Suprapubic skin (tissue), 4 donors: ENCODE results near the gene NCKAP5. TPM values are rescaled to one million over a fixed set of nuclear protein-coding genes. Genes with fewer than 3 reads are reported as not detected.
"Not testable (repeated sequence)": the region's sequence is repeated elsewhere in the genome, so short reads cannot be mapped to it uniquely, and the experiment has no call there.

Source experiments
- DNase-seq, 2 donors: peaks; one replicate each; pipeline ENCODE4 v3.0.0-alpha.2; 2019; ENCODE audit warnings: low spot score in 2 of 2
- H3K27ac ChIP-seq: fragments of 200-600 bp; sonication (generic); one replicate; pipeline ENCODE4 v1.5.1; 2019
- H3K27me3 ChIP-seq: fragments of 200-600 bp; sonication (generic); one replicate; pipeline ENCODE4 v1.5.1; 2019
- H3K36me3 ChIP-seq: fragments of 200-600 bp; sonication (generic); one replicate; pipeline ENCODE4 v1.5.1; 2019
- H3K4me1 ChIP-seq: fragments of 200-600 bp; sonication (generic); one replicate; pipeline ENCODE4 v1.5.1; 2019
- H3K4me3 ChIP-seq: fragments of 200-600 bp; sonication (generic); one replicate; pipeline ENCODE4 v1.5.1; 2019; ENCODE audit warnings: mild to moderate bottlenecking
- H3K9me3 ChIP-seq: fragments of 200-600 bp; sonication (generic); one replicate; pipeline ENCODE4 v1.5.1; 2019
- CTCF ChIP-seq, 2 donors: fragments of 200-600 bp in 1 of 2; fragments of 450-650 bp in 1 of 2; sonication (generic) in 1 of 2; IDR thresholded peaks; one replicate each; pipeline ENCODE4 v1.5.1; 2016 to 2019; ENCODE audit warnings: antibody characterized with exemption in 2 of 2, mild to moderate bottlenecking in 1 of 2, moderate library complexity in 1 of 2
- EP300 ChIP-seq: sonication (generic); formaldehyde crosslinking; IDR thresholded peaks from one replicate; pipeline ENCODE4 v1.6.1; 2017; ENCODE audit warnings: antibody characterized with exemption
- POLR2A ChIP-seq, 2 donors: fragments of 450-650 bp; IDR thresholded peaks; one replicate each; pipeline ENCODE4 v1.6.1; 2017; ENCODE audit warnings: antibody characterized with exemption in 2 of 2, mild to moderate bottlenecking in 2 of 2, moderate library complexity in 2 of 2
- POLR2AphosphoS5 ChIP-seq, 3 donors: sonication (generic); formaldehyde crosslinking; IDR thresholded peaks; one replicate each; pipeline ENCODE4 v1.6.1; 2017; ENCODE audit warnings: antibody characterized with exemption in 3 of 3
- WGBS: methylation state at CpG from one replicate; pipeline ENCODE4 v1.1.5; 2018; 5-methylcytosine and 5-hydroxymethylcytosine counted together
- total RNA-seq, 4 donors: library from RNA; depleted of rRNA; stranded (reverse); fragments of >200 nt; gene quantifications; one replicate each; pipeline ENCODE4 v1.1.0, GENCODE V29; 2016

NCKAP5 gene
- total RNA-seq, 4 donors from 2014 or later, result 2.8 to 6.4 (median 4.2) TPM

DNA sequence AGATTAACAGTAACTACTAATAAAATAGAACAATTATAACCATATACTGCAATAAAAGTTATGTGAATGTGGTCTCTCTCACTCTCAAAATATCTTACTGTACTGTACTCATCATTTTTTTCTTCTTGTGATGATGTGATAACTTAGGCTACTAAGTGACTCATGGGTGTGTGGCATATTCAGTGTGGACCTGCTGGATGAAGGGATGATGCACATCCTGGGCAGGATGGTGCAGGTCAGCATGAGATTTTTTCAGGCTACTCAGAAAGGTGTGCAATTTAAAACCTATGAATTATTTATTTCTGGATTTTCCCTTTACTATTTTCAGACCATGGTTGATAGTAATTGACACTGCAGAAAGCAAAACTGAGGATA lies 90.7 kb downstream of the NCKAP5 start:
- no peaks in the 10 kb centered on the region for H3K9me3 ChIP-seq
- TF ChIP-seq POLR2A (IDR thresholded peaks at IDR 0.05), result no peak
- no peak for TF ChIP-seq CTCF (IDR thresholded peaks at IDR 0.05)
- TF ChIP-seq EP300, result no peak
- TF ChIP-seq POLR2AphosphoS5 (IDR thresholded peaks at IDR 0.05), result no peak
- no peaks in the 10 kb centered on the region for H3K27me3 ChIP-seq
- H3K27ac ChIP-seq, result no peak overlapping the region
- DNase-seq, result no peak
- no peaks in the 10 kb centered on the region for H3K36me3 ChIP-seq
- H3K4me3 ChIP-seq, result no peak overlapping the region
- H3K4me1 ChIP-seq, result peaks cover 11% of the 10 kb centered on the region

DNA sequence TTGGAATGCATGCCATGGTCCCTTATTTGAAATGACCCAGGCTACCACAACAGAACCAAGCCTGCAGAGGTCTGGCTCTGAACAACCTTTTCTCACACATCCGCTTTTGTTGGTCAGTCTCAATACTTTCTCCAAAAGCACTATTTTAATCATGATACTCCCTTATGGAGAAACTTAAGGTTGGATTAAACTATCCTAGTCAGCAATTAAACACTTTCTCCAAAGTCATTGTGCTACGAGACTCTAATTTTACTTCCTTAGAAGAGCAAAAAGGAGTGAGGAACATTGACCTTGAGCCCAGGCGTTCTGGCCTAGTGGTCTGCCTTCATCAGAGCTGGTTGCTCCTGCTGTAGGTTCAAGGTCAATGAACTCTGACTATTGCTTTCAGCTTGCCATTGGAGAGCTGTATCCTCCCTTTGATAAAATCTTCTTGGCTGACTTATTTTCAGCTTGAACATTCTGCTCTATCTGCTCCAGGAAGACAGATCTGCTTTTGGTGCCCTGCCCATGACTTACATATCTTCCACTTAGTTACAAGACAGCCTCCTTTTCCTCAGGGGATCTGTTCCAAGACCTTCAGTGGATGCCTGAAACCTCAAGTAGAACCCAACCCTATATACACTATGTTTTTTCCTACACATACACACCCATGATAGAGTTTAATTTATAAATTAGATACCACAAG lies 91.2 kb downstream of the NCKAP5 start:
- H3K4me3 ChIP-seq, result no peak overlapping the region
- H3K4me1 ChIP-seq, result peaks cover 11% of the 10 kb centered on the region
- TF ChIP-seq POLR2A (IDR thresholded peaks at IDR 0.05) (no peak), EP300 (no peak), CTCF (IDR thresholded peaks at IDR 0.05) (no peak)
- DNase-seq, result no peak
- no peaks in the 10 kb centered on the region for H3K27me3 ChIP-seq
- no peaks in the 10 kb centered on the region for H3K36me3 ChIP-seq
- 65% methylated on average over 3 of the region's 3 CpGs for WGBS
- H3K9me3 ChIP-seq, result no peaks in the 10 kb centered on the region
- no peak overlapping the region for H3K27ac ChIP-seq

- DNase-seq, result no peak
- 84% methylated on average over 4 of the region's 4 CpGs for WGBS
- H3K27me3 ChIP-seq, result no peaks in the 10 kb centered on the region
- H3K9me3 ChIP-seq, result no peaks in the 10 kb centered on the region
- H3K4me3 ChIP-seq, result no peak overlapping the region
- H3K4me1 ChIP-seq, result peaks cover 11% of the 10 kb centered on the region
- H3K27ac ChIP-seq, result no peak overlapping the region
- H3K36me3 ChIP-seq, result no peaks in the 10 kb centered on the region
- TF ChIP-seq POLR2AphosphoS5 (IDR thresholded peaks at IDR 0.05) (no peak), POLR2A (IDR thresholded peaks at IDR 0.05) (no peak), EP300 (no peak), CTCF (IDR thresholded peaks at IDR 0.05) (no peak)
Measured at GRCh38 chr2:133476286-133476685, 92.0 kb downstream of the NCKAP5 start.

DNA sequence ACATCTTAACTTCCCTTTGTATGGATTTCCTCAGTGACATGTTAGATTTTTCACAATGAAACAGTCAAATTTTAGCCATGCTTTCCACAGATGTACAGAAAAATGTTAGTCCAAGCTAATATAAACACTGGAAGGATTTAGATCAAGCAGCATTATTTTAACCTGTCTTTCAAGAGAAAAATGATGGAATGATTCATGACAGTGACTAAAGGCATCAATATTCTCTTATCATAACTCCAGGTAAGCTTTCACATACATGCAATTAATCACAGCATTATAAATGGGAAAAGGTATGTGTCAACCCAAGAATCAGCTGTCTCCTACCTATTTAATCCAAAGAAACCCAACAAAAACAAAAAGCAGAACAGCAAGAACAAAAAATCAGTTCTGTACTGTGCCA lies 92.7 kb downstream of the NCKAP5 start:
- no peaks in the 10 kb centered on the region for H3K9me3 ChIP-seq
- TF ChIP-seq POLR2A (IDR thresholded peaks at IDR 0.05) (no peak), CTCF (IDR thresholded peaks at IDR 0.05) (no peak), POLR2AphosphoS5 (IDR thresholded peaks at IDR 0.05) (no peak), EP300 (no peak)
- no peaks in the 10 kb centered on the region for H3K27me3 ChIP-seq
- H3K27ac ChIP-seq, result no peak overlapping the region
- no peak for DNase-seq
- H3K36me3 ChIP-seq, result no peaks in the 10 kb centered on the region
- peaks cover 11% of the 10 kb centered on the region for H3K4me1 ChIP-seq
- no peak overlapping the region for H3K4me3 ChIP-seq

DNA sequence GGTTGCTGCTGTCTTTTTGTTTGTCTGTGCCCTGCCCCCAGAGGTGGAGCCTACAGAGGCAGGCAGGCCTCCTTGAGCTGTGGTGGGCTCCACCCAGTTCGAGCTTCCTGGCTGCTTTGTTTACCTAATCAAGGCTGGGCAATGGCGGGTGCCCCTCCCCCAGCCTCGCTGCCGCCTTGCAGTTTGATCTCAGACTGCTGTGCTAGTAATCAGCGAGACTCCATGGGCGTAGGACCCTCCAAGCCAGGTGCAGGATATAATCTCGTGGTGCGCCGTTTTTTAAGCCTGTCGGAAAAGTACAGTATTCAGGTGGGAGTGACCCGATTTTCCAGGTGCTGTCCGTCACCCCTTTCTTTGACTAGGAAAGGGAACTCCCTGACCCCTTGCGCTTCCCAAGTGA lies 97.8 kb downstream of the NCKAP5 start:
- 93% methylated on average over 12 of the region's 13 CpGs for WGBS
- not testable (repeated sequence) for H3K4me1 ChIP-seq

GRCh38 chr2:133462811-133463210 lies 105.5 kb downstream of the NCKAP5 start:
- TF ChIP-seq POLR2AphosphoS5 (IDR thresholded peaks at IDR 0.05), result no peak
- no peak for TF ChIP-seq POLR2A (IDR thresholded peaks at IDR 0.05)
- no peak for TF ChIP-seq CTCF (IDR thresholded peaks at IDR 0.05)
- no peak for TF ChIP-seq EP300

More for the DNA sequence above, 97.8 kb downstream of the NCKAP5 start:
- H3K27me3 ChIP-seq, H3K36me3 ChIP-seq, H3K27ac ChIP-seq, DNase-seq, H3K4me3 ChIP-seq, H3K9me3 ChIP-seq: not testable (repeated sequence)

More at GRCh38 chr2:133462811-133463210, 105.5 kb downstream of the NCKAP5 start:
- Histone ChIP-seq H3K36me3 (no peaks in the 10 kb centered on the region), H3K4me1 (no peaks in the 10 kb centered on the region), H3K27me3 (no peaks in the 10 kb centered on the region), H3K9me3 (no peaks in the 10 kb centered on the region), H3K4me3 (no peak overlapping the region), H3K27ac (no peak overlapping the region)
- WGBS, result 88% methylated on average over 6 of the region's 6 CpGs
- DNase-seq, result no peak
